BLaER1 (cell line): ENCODE measurements around the gene HCCS.

Source experiments
- H3K27ac ChIP-seq: shearing (Covaris generic); formaldehyde crosslinking; 2 replicates; pipeline ENCODE4 v1.8.1; 2022
- H3K27me3 ChIP-seq: shearing (Covaris generic); formaldehyde crosslinking; 2 replicates; pipeline ENCODE4 v1.8.1; 2022
- H3K36me3 ChIP-seq: shearing (Covaris generic); formaldehyde crosslinking; 2 replicates; pipeline ENCODE4 v1.8.1; 2022
- H3K4me1 ChIP-seq: shearing (Covaris generic); formaldehyde crosslinking; 2 replicates; pipeline ENCODE4 v1.8.1; 2022
- H3K4me2 ChIP-seq: shearing (Covaris generic); formaldehyde crosslinking; 2 replicates; pipeline ENCODE4 v1.8.1; 2022
- H3K4me3 ChIP-seq: shearing (Covaris generic); formaldehyde crosslinking; 2 replicates; pipeline ENCODE4 v1.8.1; 2022
- H3K9ac ChIP-seq: shearing (Covaris generic); formaldehyde crosslinking; 2 replicates; pipeline ENCODE4 v1.8.1; 2022
- H3K9me3 ChIP-seq: shearing (Covaris generic); formaldehyde crosslinking; 2 replicates; pipeline ENCODE4 v1.8.1; 2022
- H4K20me1 ChIP-seq: shearing (Covaris generic); formaldehyde crosslinking; 2 replicates; pipeline ENCODE4 v1.8.1; 2022
- Cebpa-rat ChIP-seq: shearing (Covaris generic); IDR thresholded peaks from 2 replicates; pipeline ENCODE4 v1.8.1; 2022

HCCS gene

DNA sequence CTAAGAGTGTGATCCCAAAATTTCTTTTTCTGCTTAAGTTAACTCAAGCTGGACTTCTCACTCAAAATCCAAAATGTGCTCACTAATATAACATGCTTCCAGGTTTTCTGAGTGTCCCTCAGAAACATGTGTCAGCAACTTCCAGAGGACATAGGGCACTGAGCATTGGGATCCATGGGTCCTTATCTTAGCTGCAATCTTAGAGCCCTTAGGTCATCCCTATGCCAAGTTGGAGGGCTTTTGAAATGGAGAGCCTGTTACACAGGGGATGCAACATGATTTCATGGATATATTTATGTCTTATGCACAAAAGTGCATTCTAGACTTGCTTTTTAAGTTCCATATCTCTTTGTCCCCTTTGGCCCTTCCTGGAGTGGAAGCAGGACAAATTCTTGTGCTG, 11.7 kb upstream of the HCCS start:
- no peak overlapping the region for H3K4me3 ChIP-seq
- H3K36me3 ChIP-seq = no peaks in the 10 kb centered on the region
- H3K4me1 ChIP-seq = no peaks in the 10 kb centered on the region
- H4K20me1 ChIP-seq = no peaks in the 10 kb centered on the region
- H3K27ac ChIP-seq = no peak overlapping the region
- H3K4me2 ChIP-seq = no peak overlapping the region
- TF ChIP-seq Cebpa-rat = no peak
- no peak overlapping the region for H3K9ac ChIP-seq
- H3K9me3 ChIP-seq = no peaks in the 10 kb centered on the region
- peaks cover 73% of the 10 kb centered on the region for H3K27me3 ChIP-seq

DNA sequence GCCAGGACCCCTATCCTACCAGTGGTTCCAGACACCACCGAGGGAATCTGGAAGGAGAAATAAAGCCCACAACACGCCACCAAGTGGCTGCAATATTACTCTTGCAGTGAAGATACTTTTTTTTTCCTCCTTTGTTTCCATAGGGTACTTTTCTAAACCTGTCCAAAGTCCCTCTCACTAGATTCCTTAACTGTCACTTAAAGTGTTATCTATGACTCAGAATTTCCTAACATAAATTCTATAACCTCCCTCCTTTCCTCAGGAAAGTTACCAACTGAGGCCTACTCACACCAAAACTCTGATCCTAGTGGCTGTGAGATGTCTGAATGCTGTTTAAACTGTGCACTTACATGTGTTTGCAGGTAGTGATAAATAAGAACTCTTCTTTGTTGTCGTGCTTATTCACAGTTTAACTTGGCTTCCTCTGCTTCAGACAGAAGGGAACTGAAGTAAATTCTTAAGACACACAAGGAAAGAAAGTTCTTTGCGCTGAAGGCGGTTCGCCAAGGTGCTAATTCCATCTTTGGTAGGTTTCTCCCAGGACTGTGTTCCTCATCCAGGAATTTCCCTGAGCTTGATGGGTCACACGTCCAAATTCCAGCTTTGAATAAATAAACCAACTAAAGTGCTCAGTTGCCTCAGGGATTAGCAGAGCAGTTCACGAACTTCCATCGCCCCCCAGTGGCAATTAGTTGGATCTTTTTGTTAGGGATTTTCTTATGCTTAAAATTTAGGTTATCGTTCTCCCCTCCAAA, 10.7 kb upstream of the HCCS start:
- Histone ChIP-seq H3K27ac (no peak overlapping the region), H3K4me1 (no peaks in the 10 kb centered on the region), H3K36me3 (no peaks in the 10 kb centered on the region), H3K27me3 (peaks cover 75% of the 10 kb centered on the region), H3K9me3 (no peaks in the 10 kb centered on the region), H3K4me3 (no peak overlapping the region), H3K4me2 (no peak overlapping the region), H4K20me1 (no peaks in the 10 kb centered on the region), H3K9ac (no peak overlapping the region)
- TF ChIP-seq Cebpa-rat = no peak

DNA sequence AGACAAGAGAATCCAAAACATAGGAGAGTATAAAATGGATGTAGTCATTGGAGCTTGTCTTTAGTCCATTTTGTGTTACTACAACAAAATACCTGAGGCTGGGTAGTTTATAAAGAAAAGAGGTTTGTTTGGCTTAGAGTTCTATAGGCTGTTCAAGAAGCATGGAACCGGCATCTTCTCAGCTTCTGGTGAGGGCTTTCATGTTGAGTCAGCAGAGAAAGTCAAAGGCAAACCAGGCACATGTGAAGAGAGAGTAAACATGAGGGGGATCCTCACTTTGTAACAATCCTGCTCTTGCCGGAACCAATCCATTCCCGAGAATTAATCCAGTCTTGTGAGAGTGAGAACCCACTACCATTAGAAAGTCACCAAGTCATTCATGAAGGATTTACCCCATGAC, 8.1 kb upstream of the HCCS start:
- Histone ChIP-seq H3K9me3 (no peaks in the 10 kb centered on the region), H4K20me1 (no peaks in the 10 kb centered on the region), H3K27me3 (peaks cover 82% of the 10 kb centered on the region), H3K4me1 (no peaks in the 10 kb centered on the region), H3K4me3 (no peak overlapping the region), H3K36me3 (0 out of 2 replicates have a peak, but pooled peaks cover 3% of the 10 kb centered on the region), H3K4me2 (no peak overlapping the region), H3K27ac (no peak overlapping the region), H3K9ac (no peak overlapping the region)
- no peak for TF ChIP-seq Cebpa-rat

GRCh38 chrX:11103751-11104150, 7.4 kb upstream of the HCCS start:
- Histone ChIP-seq H3K4me1 (no peaks in the 10 kb centered on the region), H3K9me3 (no peaks in the 10 kb centered on the region), H3K27ac (no peak overlapping the region), H3K36me3 (0 out of 2 replicates have a peak, but pooled peaks cover 3% of the 10 kb centered on the region), H3K4me2 (no peak overlapping the region), H3K9ac (no peak overlapping the region), H3K4me3 (no peak overlapping the region), H4K20me1 (no peaks in the 10 kb centered on the region), H3K27me3 (peaks cover 81% of the 10 kb centered on the region)
- TF ChIP-seq Cebpa-rat = no peak

DNA sequence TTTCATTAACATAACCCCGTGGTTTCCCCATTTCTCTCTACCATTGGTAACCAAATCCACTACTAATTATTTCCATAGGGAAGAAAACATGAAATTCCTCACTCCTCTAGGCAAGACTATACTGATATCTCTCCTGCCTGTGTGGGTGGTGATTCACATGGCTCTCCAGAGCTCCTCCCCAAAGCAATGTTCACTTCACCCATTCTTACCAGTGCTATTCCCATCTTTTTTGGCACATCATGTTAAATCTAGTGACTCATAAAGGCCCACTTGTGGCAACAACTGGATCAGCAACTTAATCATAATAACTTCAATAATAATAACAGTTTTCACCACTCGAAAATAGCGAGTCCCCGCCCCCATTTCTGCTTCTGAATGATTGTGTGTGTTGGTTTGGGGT, 6.1 kb upstream of the HCCS start:
- H3K4me1 ChIP-seq = peaks cover 3% of the 10 kb centered on the region; the same call in 1 of the 2 replicates
- no peak for TF ChIP-seq Cebpa-rat
- H3K9ac ChIP-seq = no peak overlapping the region
- H3K4me3 ChIP-seq = no peak overlapping the region
- peaks cover 86% of the 10 kb centered on the region for H3K27me3 ChIP-seq
- H3K4me2 ChIP-seq = no peak overlapping the region
- no peak overlapping the region for H3K27ac ChIP-seq
- no peaks in the 10 kb centered on the region for H4K20me1 ChIP-seq
- H3K9me3 ChIP-seq = peaks cover 4% of the 10 kb centered on the region; the same call in 1 of the 2 replicates
- 0 out of 2 replicates have a peak, but pooled peaks cover 3% of the 10 kb centered on the region for H3K36me3 ChIP-seq

DNA sequence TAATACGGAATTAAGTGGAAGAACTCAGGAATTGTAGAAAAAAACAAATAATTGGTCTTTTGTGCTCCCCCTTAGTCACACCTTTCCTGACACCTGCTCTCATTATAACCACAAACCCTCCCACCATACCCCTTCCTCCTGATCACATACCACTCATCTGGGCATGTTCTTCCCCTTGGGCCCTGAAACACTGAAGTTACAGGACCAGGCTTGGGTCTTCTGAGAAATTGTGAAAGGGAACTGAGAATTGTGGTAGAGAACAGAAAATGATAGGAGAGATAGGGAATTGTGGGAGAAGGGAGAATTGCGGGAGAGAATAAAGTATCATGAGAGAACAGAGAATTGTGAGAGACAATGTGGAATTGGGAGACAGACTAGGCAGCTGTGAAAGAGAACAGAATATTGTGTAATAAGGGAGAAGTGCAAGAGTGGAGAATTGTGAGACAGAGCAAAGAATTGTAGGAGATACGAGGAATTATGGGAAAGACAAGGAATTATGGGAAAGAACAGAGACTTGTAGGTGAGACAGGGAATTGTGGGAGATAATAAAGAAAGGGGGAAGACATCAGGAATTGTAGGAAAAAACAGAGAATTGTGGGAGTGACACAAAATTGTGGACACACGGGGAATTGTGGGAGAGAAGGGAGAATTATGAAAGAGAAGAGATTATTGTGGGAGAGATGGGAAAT, 2.7 kb upstream of the HCCS start:
- no peak overlapping the region for H3K4me3 ChIP-seq

GRCh38 chrX:11109968-11110367, 1.2 kb upstream of the HCCS start:
- TF ChIP-seq Cebpa-rat = no peak
- H3K4me2 ChIP-seq = peak overlapping the region; percentile 57

More for the DNA sequence above, 2.7 kb upstream of the HCCS start:
- Histone ChIP-seq H3K27me3 (peaks cover 77% of the 10 kb centered on the region), H3K9ac (no peak overlapping the region), H3K27ac (no peak overlapping the region), H4K20me1 (peaks cover 17% of the 10 kb centered on the region), H3K4me2 (no peak overlapping the region), H3K36me3 (peaks cover 3% of the 10 kb centered on the region; the same call in 1 of the 2 replicates), H3K9me3 (peaks cover 4% of the 10 kb centered on the region; the same call in 1 of the 2 replicates), H3K4me1 (peaks cover 23% of the 10 kb centered on the region)
- TF ChIP-seq Cebpa-rat = no peak

GRCh38 chrX:11111947-11112346, 815 bp downstream of the HCCS start:
- H3K9me3 ChIP-seq = peaks cover 4% of the 10 kb centered on the region; the same call in 1 of the 2 replicates
- peaks cover 34% of the 10 kb centered on the region for H3K36me3 ChIP-seq
- no peak for TF ChIP-seq Cebpa-rat
- H3K27me3 ChIP-seq = peaks cover 83% of the 10 kb centered on the region
- peak overlapping the region; percentile 84 for H3K9ac ChIP-seq
- 0 out of 2 replicates have a peak overlapping the region, but pooled peaks have one; percentile 85 for H3K27ac ChIP-seq
- H4K20me1 ChIP-seq = peaks cover 46% of the 10 kb centered on the region
- peak overlapping the region; percentile 71 for H3K4me2 ChIP-seq
- H3K4me3 ChIP-seq = peak overlapping the region; percentile 77
- peaks cover 31% of the 10 kb centered on the region for H3K4me1 ChIP-seq

More at GRCh38 chrX:11109968-11110367, 1.2 kb upstream of the HCCS start:
- Histone ChIP-seq H3K4me3 (peak overlapping the region; percentile 77; the same call in 1 of the 2 replicates), H4K20me1 (peaks cover 29% of the 10 kb centered on the region), H3K4me1 (peaks cover 31% of the 10 kb centered on the region), H3K36me3 (peaks cover 18% of the 10 kb centered on the region), H3K27me3 (peaks cover 81% of the 10 kb centered on the region), H3K9me3 (peaks cover 4% of the 10 kb centered on the region; the same call in 1 of the 2 replicates), H3K27ac (no peak overlapping the region), H3K9ac (no peak overlapping the region)

GRCh38 chrX:11113731-11114130, 2.6 kb downstream of the HCCS start:
- H3K36me3 ChIP-seq = peaks cover 47% of the 10 kb centered on the region
- H3K4me3 ChIP-seq = no peak overlapping the region
- no peak overlapping the region for H3K9ac ChIP-seq
- H3K27ac ChIP-seq = no peak overlapping the region
- peaks cover 84% of the 10 kb centered on the region for H3K27me3 ChIP-seq
- no peak for TF ChIP-seq Cebpa-rat
- H4K20me1 ChIP-seq = peaks cover 49% of the 10 kb centered on the region
- peak overlapping the region; percentile 25; the same call in 1 of the 2 replicates for H3K4me2 ChIP-seq
- peaks cover 31% of the 10 kb centered on the region for H3K4me1 ChIP-seq
- H3K9me3 ChIP-seq = peaks cover 4% of the 10 kb centered on the region; the same call in 1 of the 2 replicates

DNA sequence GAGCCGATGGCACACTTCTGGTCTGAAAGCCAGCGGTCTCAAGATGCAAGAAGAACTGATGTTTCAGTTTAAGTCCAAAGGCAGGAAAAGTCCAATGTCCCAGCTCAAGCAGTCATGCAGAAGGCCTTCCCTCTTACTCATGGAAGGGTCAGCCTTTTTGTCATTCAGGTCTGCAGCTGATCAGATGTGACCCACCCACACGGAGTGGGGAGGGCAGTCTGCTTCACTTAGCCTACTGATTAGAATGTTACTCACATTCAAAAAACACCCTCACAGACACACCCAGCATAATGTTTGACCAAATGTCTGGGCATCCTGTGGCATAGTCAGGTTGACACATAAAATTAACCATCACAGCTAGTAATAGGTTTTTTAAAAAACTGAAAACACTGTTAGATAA, 6.6 kb downstream of the HCCS start:
- Histone ChIP-seq H3K9me3 (no peaks in the 10 kb centered on the region), H3K27me3 (peaks cover 95% of the 10 kb centered on the region), H3K9ac (no peak overlapping the region), H3K4me1 (peaks cover 12% of the 10 kb centered on the region), H3K36me3 (peaks cover 82% of the 10 kb centered on the region), H3K4me3 (no peak overlapping the region), H3K4me2 (no peak overlapping the region), H4K20me1 (peaks cover 61% of the 10 kb centered on the region), H3K27ac (no peak overlapping the region)
- TF ChIP-seq Cebpa-rat = no peak
